HEK293T (cell line): Measurements from ENCODE around the gene OR51B4.
"Not testable (repeated sequence)": the region's sequence is repeated elsewhere in the genome, so short reads cannot be mapped to it uniquely, and the experiment has no call there.

ENCODE experiments used
- CTCF ChIA-PET: fragments of 350-600 bp; formaldehyde crosslinking; extraction: SDS; loops from one replicate; lab custom pipeline; 2021; ENCODE audit warnings: antibody characterized with exemption, inconsistent platforms; lab: Yijun Ruan, JAX
- POLR2A ChIA-PET: fragments of 350-600 bp; formaldehyde crosslinking; extraction: SDS; loops from one replicate; lab custom pipeline; 2020; ENCODE audit warnings: antibody characterized with exemption, inconsistent platforms; lab: Yijun Ruan, JAX
- DNase-seq: peaks from one replicate; pipeline ENCODE4 v3.0.0; 2012; ENCODE audit warnings: mixed read lengths; ENCODE audit errors: extremely low spot score
- ARNT ChIP-seq: fragments of 450-650 bp; IDR thresholded peaks from 2 replicates; pipeline ENCODE4 v1.6.1; 2017; ENCODE audit warnings: mild to moderate bottlenecking
- BHLHE40 ChIP-seq: fragments of 450-650 bp; IDR thresholded peaks from 2 replicates; pipeline ENCODE4 v1.6.1; 2016; ENCODE audit warnings: mild to moderate bottlenecking, moderate library complexity, borderline replicate concordance
- CTBP1 ChIP-seq: fragments of 450-650 bp; IDR thresholded peaks from 2 replicates; pipeline ENCODE4 v1.6.1; 2016; ENCODE audit warnings: borderline replicate concordance
- ELF4 ChIP-seq: fragments of 450-650 bp; IDR thresholded peaks from 2 replicates; pipeline ENCODE4 v1.6.1; 2017; ENCODE audit warnings: antibody characterized with exemption
- FOXA1 ChIP-seq: fragments of 450-650 bp; IDR thresholded peaks from 2 replicates; pipeline ENCODE4 v1.6.1; 2016; ENCODE audit warnings: mild to moderate bottlenecking
- FOXK2 ChIP-seq: fragments of 450-650 bp; IDR thresholded peaks from 2 replicates; pipeline ENCODE4 v1.6.1; 2016; ENCODE audit warnings: mild to moderate bottlenecking
- FOXM1 ChIP-seq: fragments of 450-650 bp; IDR thresholded peaks from 2 replicates; pipeline ENCODE4 v1.6.1; 2017; ENCODE audit warnings: mild to moderate bottlenecking, borderline replicate concordance
- HDGF ChIP-seq: fragments of 450-650 bp; IDR thresholded peaks from 2 replicates; pipeline ENCODE4 v1.6.1; 2017; ENCODE audit warnings: antibody characterized with exemption, borderline replicate concordance
- L3MBTL2 ChIP-seq: fragments of 450-650 bp; conservative IDR thresholded peaks from 2 replicates; pipeline ENCODE4 v1.6.1; 2016; ENCODE audit warnings: mild to moderate bottlenecking
- LEF1 ChIP-seq: fragments of 450-650 bp; IDR thresholded peaks from 2 replicates; pipeline ENCODE4 v1.6.1; 2017; ENCODE audit warnings: mild to moderate bottlenecking, borderline replicate concordance
- NFRKB ChIP-seq: fragments of 450-650 bp; IDR thresholded peaks from 2 replicates; pipeline ENCODE4 v1.6.1; 2016; ENCODE audit warnings: mild to moderate bottlenecking, moderate library complexity
- PKNOX1 ChIP-seq: fragments of 450-650 bp; IDR thresholded peaks from 2 replicates; pipeline ENCODE4 v1.6.1; 2016
- SP1 ChIP-seq: fragments of 450-650 bp; IDR thresholded peaks from 2 replicates; pipeline ENCODE4 v1.6.1; 2017
- SUZ12 ChIP-seq: fragments of 450-650 bp; IDR thresholded peaks from 2 replicates; pipeline ENCODE4 v1.6.1; 2016; ENCODE audit warnings: mild to moderate bottlenecking
- TARDBP ChIP-seq: fragments of 450-650 bp; IDR thresholded peaks from 2 replicates; pipeline ENCODE4 v1.6.1; 2016
- ZNF384 ChIP-seq: fragments of 450-650 bp; IDR thresholded peaks from 2 replicates; pipeline ENCODE4 v1.6.1; 2016

The OR51B4 gene

DNA sequence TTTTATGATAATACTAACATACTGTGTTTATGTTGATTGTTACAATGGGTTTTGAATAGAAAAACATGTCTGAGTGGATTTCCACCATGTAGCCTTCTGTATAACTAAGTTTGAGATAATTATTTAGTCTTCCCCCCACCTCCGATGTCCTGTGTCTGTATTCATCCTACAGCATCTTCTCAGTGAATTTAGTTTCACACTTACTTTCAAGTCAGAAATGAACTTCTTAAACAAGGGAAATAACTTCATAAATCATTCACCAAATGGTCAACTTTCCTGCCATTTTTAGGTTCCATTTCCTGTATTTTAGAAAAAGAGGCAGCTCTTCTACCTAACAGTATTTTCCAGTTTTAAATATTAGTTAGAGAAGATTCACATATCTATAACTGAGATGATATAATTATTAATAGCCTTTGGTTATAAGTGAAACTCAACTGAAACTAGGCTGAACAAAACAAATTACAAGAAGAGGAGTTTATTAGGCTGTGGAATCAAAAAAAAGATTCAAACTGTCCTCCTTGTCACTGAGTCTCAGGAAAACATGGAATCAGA, 38.1 kb upstream of the OR51B4 start:
- ChIA-PET CTCF (interaction anchor here (0.6 kb wide), 1 partner anchor 570 kb away, joined by 3 read pairs; no protein-coding TSS in a partner anchor), POLR2A (no interaction called here)

DNA sequence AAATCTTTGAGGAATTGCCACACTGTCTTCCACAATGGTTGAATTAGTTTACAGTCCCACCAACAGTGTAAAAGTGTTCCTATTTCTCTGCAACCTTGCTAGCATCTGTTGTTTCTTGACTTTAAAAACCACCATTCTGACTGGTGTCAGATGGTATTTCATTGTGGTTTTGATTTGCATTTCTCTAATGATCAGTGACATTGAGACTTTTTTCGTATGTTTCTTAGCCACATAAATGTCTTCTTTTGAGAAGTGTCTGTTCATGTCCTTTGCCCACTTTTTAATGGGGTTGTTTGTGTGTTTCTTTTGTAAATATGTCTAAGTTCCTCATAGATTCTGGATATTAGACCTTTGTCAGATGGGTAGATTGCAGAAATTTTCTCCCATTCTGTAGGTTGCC, 35.5 kb upstream of the OR51B4 start:
- POLR2A ChIA-PET, CTCF ChIA-PET, DNase-seq: not testable (repeated sequence)

More for the DNA sequence above, 38.1 kb upstream of the OR51B4 start:
- DNase-seq = no peak
- TF ChIP-seq BHLHE40 = no peak
- no peak for TF ChIP-seq TARDBP
- TF ChIP-seq CTBP1 = no peak
- no peak for TF ChIP-seq L3MBTL2
- no peak for TF ChIP-seq FOXA1
- no peak for TF ChIP-seq PKNOX1
- no peak for TF ChIP-seq ZNF384
- TF ChIP-seq SUZ12 = no peak
- TF ChIP-seq FOXK2 = no peak
- no peak for TF ChIP-seq FOXM1
- TF ChIP-seq ELF4 = no peak
- TF ChIP-seq ARNT = no peak
- no peak for TF ChIP-seq SP1
- TF ChIP-seq NFRKB = no peak
- TF ChIP-seq HDGF = no peak
- no peak for TF ChIP-seq LEF1

DNA sequence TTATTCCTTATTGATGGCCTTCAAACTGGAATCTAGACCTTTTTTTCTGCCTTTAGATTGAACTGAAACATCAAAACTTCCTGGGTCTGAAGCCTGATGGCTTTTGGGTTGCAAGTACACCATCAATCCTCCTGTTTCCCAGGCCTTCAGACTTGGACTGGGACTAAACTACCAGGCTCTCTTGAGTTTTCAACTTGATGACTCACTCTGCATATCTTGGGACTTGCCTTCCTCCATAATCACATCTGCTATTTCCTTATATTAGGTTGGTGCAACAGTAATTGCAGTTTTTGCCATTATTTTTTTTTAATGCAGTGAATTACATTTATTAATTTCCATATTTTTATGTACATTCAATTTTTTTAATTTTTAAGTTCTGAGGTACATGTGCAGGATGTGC, 34.6 kb upstream of the OR51B4 start:
- no peak for DNase-seq
- CTCF ChIA-PET = no interaction called here
- TF ChIP-seq PKNOX1 = no peak
- no peak for TF ChIP-seq BHLHE40
- TF ChIP-seq CTBP1 = no peak
- no peak for TF ChIP-seq NFRKB
- TF ChIP-seq SUZ12 = no peak
- no peak for TF ChIP-seq FOXK2
- TF ChIP-seq SP1 = no peak
- TF ChIP-seq FOXM1 = no peak
- no peak for TF ChIP-seq L3MBTL2
- TF ChIP-seq ZNF384 = no peak
- TF ChIP-seq HDGF = no peak
- TF ChIP-seq TARDBP = no peak
- TF ChIP-seq LEF1 = no peak
- no peak for TF ChIP-seq ARNT
- no peak for TF ChIP-seq FOXA1
- no peak for TF ChIP-seq ELF4
- POLR2A ChIA-PET = no interaction called here

GRCh38 chr11:5335170-5335569, 33.4 kb upstream of the OR51B4 start:
- CTCF ChIA-PET = no interaction called here
- no peak for DNase-seq
- POLR2A ChIA-PET = no interaction called here
- no peak for TF ChIP-seq HDGF
- no peak for TF ChIP-seq FOXM1
- TF ChIP-seq SUZ12 = no peak
- TF ChIP-seq NFRKB = no peak
- TF ChIP-seq SP1 = no peak
- TF ChIP-seq ZNF384 = no peak
- no peak for TF ChIP-seq PKNOX1
- TF ChIP-seq ARNT = no peak
- no peak for TF ChIP-seq LEF1
- TF ChIP-seq TARDBP = no peak
- no peak for TF ChIP-seq BHLHE40

DNA sequence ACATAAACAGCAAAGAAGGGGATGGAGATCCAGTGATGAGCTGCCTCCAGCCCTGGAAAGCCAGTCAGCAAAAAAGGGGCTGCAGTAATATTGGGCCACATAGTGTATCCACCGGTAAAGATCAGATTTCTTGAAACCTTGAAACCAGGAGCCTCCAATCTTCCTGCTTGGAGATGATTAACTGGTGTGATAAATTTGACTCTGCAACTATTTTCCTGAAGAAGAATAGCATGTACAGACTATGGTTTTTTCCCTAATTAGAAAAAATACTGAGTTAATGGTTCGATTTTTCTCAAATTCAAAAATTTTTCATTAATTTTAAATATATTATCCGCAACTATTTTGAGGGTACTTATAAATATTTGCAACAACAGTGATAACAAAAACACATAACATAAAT, 22.5 kb upstream of the OR51B4 start, which contains the start of gene OR51B2:
Gene OR51B2, minus strand, starts transcription at position 101 of the 400 bp plus-strand sequence. Its CDS starts 0 bp downstream, at position 101.
- ChIA-PET CTCF (no interaction called here), POLR2A (no interaction called here)
- TF ChIP-seq BHLHE40 = no peak
- no peak for TF ChIP-seq HDGF
- no peak for TF ChIP-seq SUZ12
- TF ChIP-seq ZNF384 = no peak
- no peak for TF ChIP-seq L3MBTL2
- no peak for TF ChIP-seq PKNOX1
- no peak for TF ChIP-seq TARDBP
- no peak for TF ChIP-seq ARNT
- no peak for TF ChIP-seq FOXA1
- TF ChIP-seq FOXK2 = no peak
- TF ChIP-seq ELF4 = no peak
- no peak for TF ChIP-seq NFRKB
- TF ChIP-seq CTBP1 = no peak
- no peak for TF ChIP-seq SP1
- no peak for TF ChIP-seq LEF1
- TF ChIP-seq FOXM1 = no peak

DNA sequence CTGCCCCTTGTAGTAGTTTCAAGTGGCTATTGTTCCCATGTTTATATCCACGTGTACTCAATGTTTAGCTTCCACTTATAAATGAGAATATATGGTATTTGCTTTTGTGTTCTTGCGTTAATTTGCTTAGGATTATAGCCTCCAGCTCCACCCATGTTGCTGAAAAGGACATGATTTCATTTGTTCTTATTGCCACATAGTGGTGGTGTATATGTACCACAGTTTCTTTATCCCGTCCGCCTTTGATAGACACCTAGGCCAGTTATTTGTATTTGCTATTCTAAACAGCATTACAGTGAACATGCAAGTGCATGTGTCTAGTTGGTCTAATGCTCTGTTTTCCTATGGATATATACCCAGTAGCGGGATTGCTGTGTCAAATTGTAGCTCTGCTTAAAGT, 15.5 kb upstream of the OR51B4 start:
- ChIA-PET POLR2A (no interaction called here), CTCF (no interaction called here)
- TF ChIP-seq ELF4 (no peak), HDGF (no peak), CTBP1 (no peak), LEF1 (no peak), ARNT (no peak), BHLHE40 (no peak), TARDBP (no peak), L3MBTL2 (no peak), FOXK2 (no peak), FOXA1 (no peak), SP1 (no peak), NFRKB (no peak), ZNF384 (no peak), SUZ12 (no peak), PKNOX1 (no peak), FOXM1 (no peak)
- DNase-seq = no peak

More for the DNA sequence above, 22.5 kb upstream of the OR51B4 start, which contains the start of gene OR51B2:
- no peak for DNase-seq

DNA sequence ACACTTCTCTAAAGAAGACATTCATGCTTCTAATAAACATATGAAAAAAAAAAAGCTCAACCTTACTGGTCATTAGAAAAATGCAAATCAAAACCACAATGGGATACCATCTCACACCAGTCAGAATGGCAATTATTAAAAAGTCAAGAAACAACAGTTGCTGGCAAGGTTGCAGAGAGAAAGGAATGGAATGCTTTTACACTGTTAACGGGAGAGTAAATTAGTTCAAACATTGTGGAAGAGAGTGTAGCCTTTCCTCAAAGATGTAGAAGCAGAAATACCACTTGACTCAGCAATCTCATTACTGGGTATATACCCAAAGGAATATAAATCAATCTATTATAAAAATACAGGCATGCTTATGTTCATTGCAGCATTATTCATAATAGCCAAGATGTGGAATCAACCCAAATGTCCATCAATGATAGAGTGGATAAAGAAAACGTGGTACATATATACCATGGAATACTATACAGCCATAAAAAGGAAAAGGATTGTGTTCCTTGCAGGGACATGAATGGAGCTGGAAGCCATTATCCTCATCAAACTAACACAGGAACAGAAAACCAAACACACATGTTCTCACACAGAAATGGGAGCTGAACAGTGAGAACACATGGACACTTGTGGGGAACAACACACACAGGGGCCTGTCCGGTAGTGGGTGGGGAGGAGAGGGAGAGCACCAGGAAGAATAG, 11.7 kb upstream of the OR51B4 start:
- DNase-seq, CTCF ChIA-PET, POLR2A ChIA-PET: not testable (repeated sequence)
